K562 (cell line): ENCODE results near the gene ACY1. TPM values are rescaled to one million over a fixed set of nuclear protein-coding genes. Genes with fewer than 3 reads are reported as not detected.

Experiments
- ATAC-seq: fragments of 200-7000 bp; cut with Tn5 transposase; 3 replicates; pipeline ENCODE4 v1.9.1; 2020; ENCODE audit warnings: moderate library complexity
- BruUV-seq: library from RNA; stranded (reverse); fragments of 400-500 nt; replicated peaks from 2 replicates; lab custom pipeline; 2021; lab: Mats Ljungman, UMichigan
- CTCF ChIA-PET: fragments of 300-600 bp; formaldehyde crosslinking; extraction: SDS; loops from one replicate; lab custom pipeline; 2021; ENCODE audit warnings: low intra/inter-chr PET ratio; lab: Yijun Ruan, JAX
- POLR2A ChIA-PET: fragments of 300-600, 350-650 bp; sonication (Branson Sonifier 250); formaldehyde crosslinking; extraction: SDS; loops from one replicate; lab custom pipeline; 2021; ENCODE audit warnings: antibody characterized with exemption, inconsistent platforms; lab: Yijun Ruan, JAX
- DNase-seq, 4 experiments: peaks; one replicate each; pipeline versions ENCODE4 v3.0.0 to v3.0.0-alpha.2; 2011 to 2018; ENCODE audit warnings: low spot score in 3 of 4, mixed read lengths in 3 of 4; ENCODE audit errors: extremely low read depth in 1 of 4
- FAIRE-seq: peaks from 2 replicates; lab custom pipeline; 2011; peaks lifted over from hg19 to GRCh38; lab: Jason Lieb, UNC
- H2AFZ ChIP-seq: 2 replicates; pipeline ENCODE4 v1.6.0; 2011; ENCODE audit warnings: low read depth, low read length, control low read depth, inconsistent platforms
- H3K27ac ChIP-seq: fragments of 200-600 bp; 3 replicates; pipeline ENCODE4 v1.8.0; 2011; ENCODE audit warnings: low read depth, mild to moderate bottlenecking, control low read depth, inconsistent platforms, low read length, moderate library complexity, mixed read lengths; ENCODE audit errors: extremely low read depth
- H3K27me3 ChIP-seq, 2 experiments: fragments of 300-600 bp in 1 of 2; 2 replicates in 1 of 2; 3 replicates in 1 of 2; pipeline versions ENCODE4 v1.6.0 to v1.8.0; 2011; ENCODE audit warnings: inconsistent platforms in 2 of 2, low read length in 2 of 2, mild to moderate bottlenecking in 1 of 2, mixed read lengths in 1 of 2, moderate library complexity in 1 of 2; ENCODE audit not compliant: control insufficient read depth in 2 of 2, insufficient read depth in 2 of 2
- H3K36me3 ChIP-seq: fragments of 300-600 bp; 3 replicates; pipeline ENCODE4 v1.8.0; 2011; ENCODE audit warnings: mild to moderate bottlenecking, low read length, inconsistent platforms; ENCODE audit not compliant: control insufficient read depth, insufficient read depth
- H3K4me1 ChIP-seq, 2 experiments: fragments of 200-600 bp in 1 of 2; replicated peaks in 1 of 2; 2 replicates in 1 of 2; 3 replicates in 1 of 2; pipeline versions ENCODE4 v1.5.1 to v1.8.0; 2011; ENCODE audit warnings: inconsistent platforms in 2 of 2, low read length in 2 of 2, mild to moderate bottlenecking in 1 of 2, mixed read lengths in 1 of 2, moderate library complexity in 1 of 2; ENCODE audit not compliant: control insufficient read depth in 2 of 2, insufficient read depth in 2 of 2
- H3K4me2 ChIP-seq: 2 replicates; pipeline ENCODE4 v1.6.1; 2011; ENCODE audit warnings: low read length, control low read depth, inconsistent platforms, mixed read lengths; ENCODE audit not compliant: insufficient read depth
- H3K4me3 ChIP-seq: fragments of 200-600 bp; sonication (generic), shearing (Covaris generic); 2 replicates; pipeline ENCODE4 v1.5.1; 2016; ENCODE audit warnings: control low read depth, inconsistent platforms
- H3K79me2 ChIP-seq: fragments of 200-600 bp; 3 replicates; pipeline ENCODE4 v1.8.0; 2011; ENCODE audit warnings: low read length, inconsistent platforms; ENCODE audit not compliant: control insufficient read depth, insufficient read depth
- H3K9ac ChIP-seq, 2 experiments: 2 replicates each; pipeline versions ENCODE4 v1.6.0 to v1.6.1; 2011; ENCODE audit warnings: low read depth in 2 of 2, low read length in 2 of 2, control low read depth in 1 of 2, inconsistent platforms in 1 of 2, mild to moderate bottlenecking in 1 of 2, mixed read lengths in 1 of 2; ENCODE audit not compliant: insufficient read depth in 1 of 2
- H3K9me1 ChIP-seq: one replicate; pipeline ENCODE4 v1.6.0; 2011; ENCODE audit warnings: inconsistent platforms, mild to moderate bottlenecking, low read length, moderate library complexity; ENCODE audit not compliant: control insufficient read depth, insufficient read depth
- H3K9me3 ChIP-seq: replicated peaks from 2 replicates; pipeline ENCODE4 v1.5.1; 2011; ENCODE audit warnings: low read depth, low read length, inconsistent platforms; ENCODE audit not compliant: control insufficient read depth, insufficient read depth
- H4K20me1 ChIP-seq: replicated peaks from 2 replicates; pipeline ENCODE4 v1.6.1; 2011; ENCODE audit warnings: low read length, inconsistent platforms, mixed read lengths; ENCODE audit not compliant: control insufficient read depth, insufficient read depth
- ARID1B ChIP-seq: fragments of 450-650 bp; IDR thresholded peaks from 2 replicates; pipeline ENCODE4 v1.6.1; 2016; ENCODE audit warnings: antibody characterized with exemption, mild to moderate bottlenecking, inconsistent platforms
- ATF3 ChIP-seq, 2 experiments: fragments of 450-650 bp in 1 of 2; sonication (generic) in 1 of 2; formaldehyde crosslinking in 1 of 2; IDR thresholded peaks in 1 of 2; conservative IDR thresholded peaks in 1 of 2; 2 replicates each; pipeline versions ENCODE4 v1.6.1 to v1.8.1; 2016 to 2023; ENCODE audit warnings: mild to moderate bottlenecking in 2 of 2, moderate library complexity in 2 of 2, inconsistent platforms in 1 of 2, missing genetic modification reagents in 1 of 2
- BCOR ChIP-seq: fragments of 450-650 bp; IDR thresholded peaks from 2 replicates; pipeline ENCODE4 v1.6.1; 2016
- CGGBP1 ChIP-seq: fragments of 250-450 bp; sonication (Bioruptor Pico); IDR thresholded peaks from 2 replicates; pipeline ENCODE4 v1.9.0; 2021; ENCODE audit warnings: mild to moderate bottlenecking
- CSDE1 ChIP-seq, 2 experiments: fragments of 450-650 bp; IDR thresholded peaks; 2 replicates each; pipeline ENCODE4 v1.6.1; 2016; ENCODE audit warnings: mild to moderate bottlenecking in 1 of 2
- CTBP1 ChIP-seq: fragments of 450-650 bp; IDR thresholded peaks from 2 replicates; pipeline ENCODE4 v1.6.1; 2016; ENCODE audit warnings: borderline replicate concordance
- DPF2 ChIP-seq: fragments of 450-650 bp; IDR thresholded peaks from 2 replicates; pipeline ENCODE4 v1.6.1; 2016
- FOSL1 ChIP-seq: fragments of 200-800 bp; sonication (Bioruptor generic); conservative IDR thresholded peaks from 2 replicates; pipeline ENCODE4 v1.6.1; 2016; ENCODE audit warnings: missing genetic modification characterization, missing compliant biosample characterization
- JUND ChIP-seq, 2 experiments: IDR thresholded peaks; 2 replicates in 1 of 2; 3 replicates in 1 of 2; pipeline ENCODE4 v1.6.1; 2011; ENCODE audit warnings: borderline replicate concordance in 2 of 2, low read depth in 2 of 2, low read length in 2 of 2, improper control_type of control experiment in 1 of 2, missing biosample characterization in 1 of 2, missing genetic modification characterization in 1 of 2, missing genetic modification reagents in 1 of 2
- KDM1A ChIP-seq, 2 experiments: fragments of 450-650 bp; IDR thresholded peaks; 2 replicates each; pipeline ENCODE4 v1.6.1; 2016; ENCODE audit warnings: mild to moderate bottlenecking in 2 of 2
- MAFF ChIP-seq: IDR thresholded peaks from 2 replicates; pipeline ENCODE4 v1.6.1; 2012; ENCODE audit warnings: low read length, improper control_type of control experiment
- PKNOX1 ChIP-seq: fragments of 450-650 bp; IDR thresholded peaks from 2 replicates; pipeline ENCODE4 v1.6.1; 2016
- RAD51 ChIP-seq: fragments of 450-650 bp; IDR thresholded peaks from 2 replicates; pipeline ENCODE4 v1.7.1; 2016; ENCODE audit warnings: low read depth, mild to moderate bottlenecking, borderline replicate concordance
- RBM25 ChIP-seq: fragments of 200-400 bp; formaldehyde crosslinking; IDR thresholded peaks from 2 replicates; pipeline ENCODE4 v1.6.1; 2018; ENCODE audit warnings: low read length, low read depth, moderate library complexity; ENCODE audit not compliant: severe bottlenecking
- XRCC3 ChIP-seq: fragments of 450-650 bp; IDR thresholded peaks from 2 replicates; pipeline ENCODE4 v1.6.1; 2017; ENCODE audit warnings: mild to moderate bottlenecking, moderate library complexity
- ZNF24 ChIP-seq: fragments of 450-650 bp; IDR thresholded peaks from 2 replicates; pipeline ENCODE4 v1.6.1; 2016
- ZNF780A ChIP-seq: fragments of 250-450 bp; sonication (Bioruptor Pico); IDR thresholded peaks from 2 replicates; pipeline ENCODE4 v1.5.0; 2021; ENCODE audit warnings: mild to moderate bottlenecking
- WGBS: fragments of 100-300 bp; shearing (Covaris generic); methylation state at CpG from one replicate; pipeline ENCODE4 v1.1.6; 2016; ENCODE audit warnings: low coverage, mixed read lengths; ENCODE audit not compliant: insufficient coverage; ENCODE audit errors: missing lambda C conversion rate; 5-methylcytosine and 5-hydroxymethylcytosine counted together
- in situ Hi-C: fragments of 300-500 bp; cut with MboI; formaldehyde crosslinking; loops from 4 replicates; pipeline ENCODE4 v1.15.0; 2018; ENCODE audit warnings: inconsistent platforms, mixed read lengths
- intact Hi-C: fragments of 100-400 bp; cut with micrococcal nuclease; formaldehyde crosslinking; loops from 2 replicates; pipeline ENCODE4 v1.14.2; 2022
- polyA plus RNA-seq, 8 experiments: library from polyadenylated mRNA; depleted of rRNA in 4 of 8; stranded (reverse) in 5 of 8; unstranded in 3 of 8; fragments of >200 nt; fragmentation: Nextera tagmentation in 2 of 8; fragmentation: Illumina TruSeq in 1 of 8; extraction: Ambion mirVana in 2 of 8; extraction: Trizol in 1 of 8; gene quantifications; 2 replicates each; pipeline versions ENCODE4 v1.2.1 to v1.2.3, GENCODE V29; 2011 to 2014; ENCODE audit warnings: inconsistent platforms in 1 of 8, missing spikeins in 1 of 8
- total RNA-seq, 7 experiments: library from RNA; depleted of rRNA in 6 of 7; stranded (reverse); fragments of >200 nt in 6 of 7; fragmentation: Illumina TruSeq in 2 of 7; extraction: Trizol in 2 of 7; gene quantifications; 2 replicates each; pipeline versions ENCODE4 v1.2.1 to v1.2.3, GENCODE V29; 2011 to 2021; ENCODE audit warnings: low replicate concordance in 1 of 7
- TF ChIP-seq, protein P1 (sequence below): fragments of 450-650 bp; IDR thresholded peaks from one replicate; pipeline ENCODE4 v1.6.1; 2018; ENCODE audit warnings: mild to moderate bottlenecking, moderate library complexity; ENCODE audit not compliant: partially characterized antibody

The ACY1 gene
- total and polyA plus RNA-seq, 9 of the 15 experiments (the other 6 are each of a cell fraction or from before 2014, with no cell fraction given) = 70.7 to 195 (median 123) TPM

GRCh38 chr3:51997172-51997571 is 13.8 kb downstream of the ACY1 start (continued):
- TF ChIP-seq MAFF = no peak
- TF ChIP-seq BCOR = peak; percentile 75; the same call in 1 of the 2 replicates
- TF ChIP-seq ZNF24 = no peak
- TF ChIP-seq RAD51 = no peak
- TF ChIP-seq CGGBP1 = no peak
- peak; percentile 30 for TF ChIP-seq RBM25
- TF ChIP-seq, protein P1, sequence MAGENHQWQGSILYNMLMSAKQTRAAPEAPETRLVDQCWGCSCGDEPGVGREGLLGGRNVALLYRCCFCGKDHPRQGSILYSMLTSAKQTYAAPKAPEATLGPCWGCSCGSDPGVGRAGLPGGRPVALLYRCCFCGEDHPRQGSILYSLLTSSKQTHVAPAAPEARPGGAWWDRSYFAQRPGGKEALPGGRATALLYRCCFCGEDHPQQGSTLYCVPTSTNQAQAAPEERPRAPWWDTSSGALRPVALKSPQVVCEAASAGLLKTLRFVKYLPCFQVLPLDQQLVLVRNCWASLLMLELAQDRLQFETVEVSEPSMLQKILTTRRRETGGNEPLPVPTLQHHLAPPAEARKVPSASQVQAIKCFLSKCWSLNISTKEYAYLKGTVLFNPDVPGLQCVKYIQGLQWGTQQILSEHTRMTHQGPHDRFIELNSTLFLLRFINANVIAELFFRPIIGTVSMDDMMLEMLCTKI = no peak
- no peak for TF ChIP-seq XRCC3
- peak; percentile 32 to 37; a peak in 2 of 4 replicates for TF ChIP-seq KDM1A (IDR thresholded peaks at IDR 0.05)

- Histone ChIP-seq H3K9ac (peak overlapping the region in 1 of 2 experiments; percentile 58; a peak in 1 of 4 replicates), H4K20me1 (peaks cover 6% of the 10 kb centered on the region; the same call in 1 of the 2 replicates), H3K27ac (no peak overlapping the region), H3K79me2 (peaks cover 26% of the 10 kb centered on the region), H3K4me2 (no peak overlapping the region), H3K9me1 (no peaks in the 10 kb centered on the region), H3K4me1 (peaks cover 26 to 36% of the 10 kb centered on the region in 2 experiments), H2AFZ (0 out of 2 replicates have a peak overlapping the region, but pooled peaks have one; percentile 66), H3K4me3 (no peak overlapping the region), H3K27me3 (no peaks in the 10 kb centered on the region), H3K36me3 (peaks cover 22% of the 10 kb centered on the region), H3K9me3 (0 out of 2 replicates have a peak, but pooled peaks cover 3% of the 10 kb centered on the region)
- WGBS = 46% methylated on average over 7 of the region's 7 CpGs
- DNase-seq = peak in 1 of 4 experiments; percentile 5
- intact Hi-C loops = no loop called here
- ATAC-seq = no peak
- BruUV-seq = no TSS peak
- ChIA-PET CTCF (no interaction called here), POLR2A (interaction anchor here (0.6 to 0.7 kb wide), 3 partner anchors 66 to 144 kb away, joined by 3 read pairs; no protein-coding TSS in a partner anchor)
- in situ Hi-C loops = no loop called here
- no peak for FAIRE-seq
- TF ChIP-seq DPF2 = 0 out of 2 replicates have a peak, but pooled peaks have one; percentile 33
- no peak for TF ChIP-seq CSDE1 (IDR thresholded peaks at IDR 0.05)
- TF ChIP-seq ATF3 (IDR thresholded peaks at IDR 0.05) = peak; percentile 63
- no peak for TF ChIP-seq ATF3 (CRISPR knock-in tag; conservative IDR thresholded peaks at IDR 0.05)
- no peak for TF ChIP-seq ZNF780A (CRISPR knock-in tag)
- TF ChIP-seq ARID1B = 0 out of 2 replicates have a peak, but pooled peaks have one; percentile 15
- peak; percentile 56 for TF ChIP-seq PKNOX1
- TF ChIP-seq JUND (IDR thresholded peaks at IDR 0.05; ENCODE audit: borderline replicate concordance, low read depth, low read length) = peak; percentile 68; the same call in 1 of the 2 replicates
- peak; percentile 49; the same call in 1 of the 3 replicates for TF ChIP-seq JUND (tag; IDR thresholded peaks at IDR 0.05; ENCODE audit: borderline replicate concordance, low read depth, low read length)
- peak; percentile 43 for TF ChIP-seq FOSL1
- TF ChIP-seq CTBP1 = peak; percentile 31; the same call in 1 of the 2 replicates
These were observed 14.7 kb downstream of the ACY1 start for GRCh38 chr3:51997935-51998596.
